GM19240 (cell line): ENCODE measurements around the gene COQ9.
"Not testable (repeated sequence)": the region's sequence is repeated elsewhere in the genome, so short reads cannot be mapped to it uniquely, and the experiment has no call there.

Experiments used
- DNase-seq: peaks from one replicate; pipeline ENCODE4 v3.0.0; 2011; ENCODE audit warnings: low spot score; ENCODE audit not compliant: insufficient read length

COQ9 gene

GRCh38 chr16:57447186-57447962 lies at the start of gene COQ9, which contains the start of gene CIAPIN1:
TSS of gene COQ9 (plus strand) at chr16:57447479. CDS start at chr16:57447506, 27 bp downstream.
TSS of gene CIAPIN1 (minus strand) at chr16:57447385. CDS start at chr16:57440928, 6,457 bp downstream.
- DNase-seq, result peak; percentile 89

GRCh38 chr16:57397493-57397892 lies 49.8 kb upstream of the COQ9 start:
- not testable (repeated sequence) for DNase-seq

GRCh38 chr16:57401943-57402640 lies 45.2 kb upstream of the COQ9 start:
- DNase-seq, result no peak

GRCh38 chr16:57403965-57404817 lies 43.1 kb upstream of the COQ9 start, which contains the start of gene CCL17:
TSS of gene CCL17 (plus strand) at chr16:57404767. CDS start at chr16:57413933, 9,166 bp downstream.
- no peak for DNase-seq

- no peak for DNase-seq
Measured at GRCh38 chr16:57405097-57405496, 42.2 kb upstream of the COQ9 start.

GRCh38 chr16:57406881-57407280 lies 40.4 kb upstream of the COQ9 start:
- no peak for DNase-seq

GRCh38 chr16:57407521-57408353 lies 39.5 kb upstream of the COQ9 start:
- no peak for DNase-seq

GRCh38 chr16:57409065-57409464 lies 38.2 kb upstream of the COQ9 start:
- DNase-seq, result no peak

- DNase-seq, result no peak
Measured at GRCh38 chr16:57409870-57410587, 37.2 kb upstream of the COQ9 start.

GRCh38 chr16:57411362-57411976 lies 35.8 kb upstream of the COQ9 start:
- DNase-seq, result no peak

- DNase-seq, result no peak
Measured at GRCh38 chr16:57412584-57412983, 34.7 kb upstream of the COQ9 start.

GRCh38 chr16:57413301-57413730 lies 34.0 kb upstream of the COQ9 start:
- no peak for DNase-seq

- DNase-seq, result no peak
Measured at GRCh38 chr16:57413733-57414132, 33.5 kb upstream of the COQ9 start.

GRCh38 chr16:57416084-57416483 lies 31.2 kb upstream of the COQ9 start:
- no peak for DNase-seq

GRCh38 chr16:57419506-57419905 lies 27.8 kb upstream of the COQ9 start:
- no peak for DNase-seq

- DNase-seq, result no peak
Measured at GRCh38 chr16:57422026-57422944, 25.0 kb upstream of the COQ9 start.

- DNase-seq, result no peak
Measured at GRCh38 chr16:57423152-57423551, 24.1 kb upstream of the COQ9 start.

GRCh38 chr16:57424583-57424982 lies 22.7 kb upstream of the COQ9 start:
- DNase-seq, result no peak
